ENCODE data around the gene IQCK. TPM values are rescaled to one million over a fixed set of nuclear protein-coding genes. Genes with fewer than 3 reads are reported as not detected.

Gene IQCK
- total RNA-seq, 1 donor from 2014 or later: not detected

- Histone ChIP-seq H3K4me1 (peaks cover 0 to 17% of the 10 kb centered on the region in 2 donors), H3K27me3 (no peaks in the 10 kb centered on the region), H3K27ac (peak overlapping the region; percentile 25 to 65), H3K4me3 (no peak overlapping the region), H3K36me3 (no peaks in the 10 kb centered on the region), H3K9me3 (no peaks in the 10 kb centered on the region)
- peak in 1 of 2 donors; percentile 52 for DNase-seq (ENCODE audit: low spot score in 2 of 2)
- TF ChIP-seq CTCF (IDR thresholded peaks at IDR 0.05): no peak
- intact Hi-C loops (cut with DNase I): loop anchor here (5.0 kb wide), 2 partner anchors 38 to 108 kb away; partner anchors contain the start of genes IQCK and KNOP1
These were observed 37.2 kb downstream of the IQCK start for GRCh38 chr16:19755268-19755667.

- no peaks in the 10 kb centered on the region for H3K27me3 ChIP-seq
- no peak for TF ChIP-seq CTCF (IDR thresholded peaks at IDR 0.05)
- H3K9me3 ChIP-seq: no peaks in the 10 kb centered on the region
- peak in 1 of 2 donors; percentile 16 for DNase-seq (ENCODE audit: low spot score in 2 of 2)
- H3K27ac ChIP-seq: peak overlapping the region in 1 of 2 donors; percentile 4
- H3K36me3 ChIP-seq: no peaks in the 10 kb centered on the region
- intact Hi-C loops (cut with DNase I): loop anchor here (5.0 kb wide), 2 partner anchors 40 to 110 kb away; partner anchors contain the start of genes IQCK and KNOP1
- H3K4me3 ChIP-seq: no peak overlapping the region
- H3K4me1 ChIP-seq: peaks cover 0 to 17% of the 10 kb centered on the region in 2 donors
These were observed 39.0 kb downstream of the IQCK start for GRCh38 chr16:19757026-19757425.

GRCh38 chr16:19757762-19758595 lies 39.9 kb downstream of the IQCK start:
- intact Hi-C loops (cut with DNase I): loop anchor here (5.0 kb wide), 2 partner anchors 41 to 111 kb away; partner anchors contain the start of genes IQCK and KNOP1
- TF ChIP-seq CTCF (IDR thresholded peaks at IDR 0.05): no peak
- Histone ChIP-seq H3K9me3 (no peaks in the 10 kb centered on the region), H3K36me3 (no peaks in the 10 kb centered on the region), H3K27ac (no peak overlapping the region), H3K4me1 (peaks cover 0 to 17% of the 10 kb centered on the region in 2 donors), H3K27me3 (no peaks in the 10 kb centered on the region), H3K4me3 (no peak overlapping the region)
- DNase-seq (ENCODE audit: low spot score in 2 of 2): peak in 1 of 2 donors; percentile 1

DNA sequence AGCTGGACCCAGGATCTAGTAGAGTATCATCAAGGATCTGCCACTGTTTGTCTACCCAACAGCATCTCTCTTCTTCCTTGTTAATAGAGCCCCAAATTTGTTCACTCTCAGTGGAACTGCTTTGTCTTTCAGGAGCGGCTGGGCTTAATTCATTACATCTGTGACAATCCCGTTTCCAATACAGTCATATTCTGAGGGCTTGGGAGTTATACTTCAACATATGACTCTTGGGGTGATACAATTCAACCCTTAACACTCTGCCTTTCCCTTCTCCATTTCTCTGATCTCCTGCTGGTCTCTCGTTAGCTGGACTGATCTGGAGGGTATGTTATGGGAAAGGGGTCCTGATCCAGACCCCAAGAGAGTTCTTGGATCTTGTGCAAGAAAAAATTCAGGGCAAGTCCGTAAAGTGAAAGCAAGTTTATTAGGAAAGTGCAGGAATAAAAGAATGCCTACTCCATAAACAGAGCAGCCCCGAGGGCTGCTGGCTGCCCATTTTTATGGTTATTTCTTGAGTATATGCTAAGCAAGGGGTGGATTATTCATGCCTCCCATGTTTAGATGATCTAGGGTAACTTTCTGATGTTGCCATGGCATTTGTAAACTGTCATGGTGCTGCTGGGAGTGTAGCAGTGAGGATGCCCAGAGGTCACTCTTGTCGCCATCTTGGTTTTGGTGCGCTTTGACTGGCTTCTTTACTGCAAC lies 42.4 kb downstream of the IQCK start:
- TF ChIP-seq CTCF (IDR thresholded peaks at IDR 0.05): no peak
- no peak overlapping the region for H3K4me3 ChIP-seq
- no peaks in the 10 kb centered on the region for H3K36me3 ChIP-seq
- H3K27me3 ChIP-seq: no peaks in the 10 kb centered on the region
- no peaks in the 10 kb centered on the region for H3K4me1 ChIP-seq
- H3K27ac ChIP-seq: no peak overlapping the region
- intact Hi-C loops (cut with DNase I): no loop called here
- DNase-seq (ENCODE audit: low spot score in 2 of 2): no peak
- H3K9me3 ChIP-seq: no peaks in the 10 kb centered on the region

- no peak for TF ChIP-seq CTCF (IDR thresholded peaks at IDR 0.05)
- intact Hi-C loops (cut with DNase I): loop anchor here (5.0 kb wide), 1 partner anchor 116 kb away; the partner anchor contains the start of gene GPRC5B
- Histone ChIP-seq H3K4me3 (no peak overlapping the region), H3K36me3 (no peaks in the 10 kb centered on the region), H3K27ac (peak overlapping the region in 1 of 2 donors; percentile 47), H3K27me3 (no peaks in the 10 kb centered on the region), H3K4me1 (peaks cover 0 to 4% of the 10 kb centered on the region in 2 donors), H3K9me3 (no peaks in the 10 kb centered on the region)
- peak; percentile 28 to 70 for DNase-seq (ENCODE audit: low spot score in 2 of 2)
These were observed 47.9 kb downstream of the IQCK start for GRCh38 chr16:19765860-19766553.
